HG03565 (cell line): Measurements from ENCODE around the gene CTNNA3.
"Not testable (repeated sequence)": the region's sequence is repeated elsewhere in the genome, so short reads cannot be mapped to it uniquely, and the experiment has no call there.

ENCODE experiments used
- ATAC-seq: cut with Tn5 transposase; IDR thresholded peaks from one replicate; pipeline ENCODE4 v1.9.1; 2021; ENCODE audit warnings: mild to moderate bottlenecking, moderate library complexity; ENCODE audit not compliant: unreplicated experiment

Gene CTNNA3

DNA sequence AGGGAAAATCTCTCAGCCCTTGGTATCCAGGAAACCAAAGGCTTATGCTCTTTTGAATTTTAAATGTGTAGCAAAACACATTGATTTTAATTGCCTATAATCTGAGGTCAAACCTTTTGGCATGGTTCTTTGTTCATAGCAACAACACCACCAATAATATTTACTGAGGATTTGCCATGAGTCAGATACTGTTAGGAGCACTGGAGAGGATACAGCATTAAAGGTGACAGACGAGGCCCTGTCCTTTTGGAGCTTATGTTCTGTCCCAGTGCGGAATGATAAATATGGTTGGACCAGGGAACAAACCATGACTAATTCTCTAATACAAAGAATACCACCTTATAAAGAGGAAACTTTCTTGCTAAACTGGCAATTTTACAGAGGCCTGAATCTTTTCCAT is 176.6 kb downstream of the CTNNA3 start:
- ATAC-seq: no peak

DNA sequence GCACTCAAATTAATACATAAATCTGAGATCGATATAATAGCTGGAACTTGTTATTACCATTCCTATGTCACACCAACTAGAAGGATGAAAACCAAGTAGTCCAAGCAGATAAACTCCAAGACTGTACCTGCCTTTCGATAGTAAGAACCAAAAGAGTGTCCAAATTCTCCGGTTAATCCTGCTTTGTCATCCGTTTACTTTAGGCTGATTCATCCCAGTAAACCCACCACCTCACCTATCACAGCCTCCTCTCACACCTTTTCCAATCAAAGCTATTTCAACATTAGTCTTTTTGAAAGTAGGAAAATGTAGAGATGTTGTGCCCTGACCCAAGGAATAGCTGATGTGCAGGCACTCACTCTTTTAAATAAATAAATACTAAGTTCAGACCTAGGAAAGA is 177.2 kb downstream of the CTNNA3 start:
- ATAC-seq: no peak

DNA sequence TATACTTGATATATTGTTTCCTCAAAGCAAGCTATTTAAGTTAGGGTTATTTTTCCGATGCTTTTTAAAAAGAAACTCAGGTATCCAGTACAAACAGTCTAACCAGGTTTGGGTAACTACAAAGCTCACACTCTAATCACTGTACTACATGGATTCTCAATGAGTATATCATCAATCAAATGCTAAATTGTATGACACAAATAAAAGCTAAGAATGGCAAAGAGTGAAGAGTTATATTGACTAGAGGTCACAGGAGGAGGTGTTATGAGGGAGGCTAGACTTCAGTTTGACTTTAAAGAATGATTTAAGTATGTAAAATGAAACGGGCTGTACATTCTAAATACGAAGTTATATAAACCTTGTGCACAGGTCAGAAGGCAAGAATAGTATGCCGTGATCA is 178.0 kb downstream of the CTNNA3 start:
- no peak for ATAC-seq

DNA sequence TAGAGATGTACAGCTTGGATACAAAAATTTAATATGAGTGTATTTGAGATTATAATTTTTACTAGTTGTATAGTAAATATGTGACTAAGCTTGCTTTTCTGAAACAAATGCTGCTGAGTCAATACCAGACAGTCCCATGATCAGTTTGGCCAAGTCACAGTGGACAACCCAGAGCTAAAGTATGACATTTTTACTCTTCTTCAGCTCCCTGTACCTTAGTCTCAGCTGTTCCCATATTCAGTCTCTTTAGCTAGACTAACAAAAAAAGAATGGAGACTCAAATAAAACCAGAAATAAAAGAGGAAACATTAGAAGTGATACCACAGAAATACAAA is 189.3 kb downstream of the CTNNA3 start:
- ATAC-seq: no peak

DNA sequence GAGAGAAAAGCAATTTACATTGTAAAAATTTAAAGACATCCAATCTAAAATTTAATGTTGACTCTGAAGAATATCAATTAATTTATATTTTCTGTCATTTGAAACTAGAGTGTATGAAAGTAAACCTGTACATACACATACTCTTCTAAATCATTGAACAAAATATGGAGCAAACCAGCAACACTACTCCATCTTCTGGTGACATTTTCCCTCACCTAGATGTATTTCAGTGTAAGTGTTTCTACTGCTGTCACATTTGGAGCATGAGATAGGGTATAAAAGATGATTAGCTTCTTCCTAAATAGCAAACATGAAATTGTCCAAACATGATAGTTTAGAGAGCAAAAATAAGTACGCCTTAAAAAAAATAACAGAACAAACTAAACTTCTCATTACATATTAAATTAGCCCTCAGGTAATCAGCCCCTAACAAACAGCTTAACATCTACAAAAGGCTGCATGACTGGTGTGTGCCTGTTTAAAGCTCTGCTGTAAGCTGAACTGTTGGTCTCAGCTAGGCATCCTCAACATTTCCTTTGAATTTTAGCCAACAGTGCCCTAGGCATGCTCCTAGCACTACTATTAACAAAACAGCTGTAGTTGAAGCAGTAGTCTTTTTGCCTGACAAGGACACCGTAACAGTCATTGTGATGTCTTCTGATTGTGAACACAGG is 189.8 kb downstream of the CTNNA3 start:
- no peak for ATAC-seq

DNA sequence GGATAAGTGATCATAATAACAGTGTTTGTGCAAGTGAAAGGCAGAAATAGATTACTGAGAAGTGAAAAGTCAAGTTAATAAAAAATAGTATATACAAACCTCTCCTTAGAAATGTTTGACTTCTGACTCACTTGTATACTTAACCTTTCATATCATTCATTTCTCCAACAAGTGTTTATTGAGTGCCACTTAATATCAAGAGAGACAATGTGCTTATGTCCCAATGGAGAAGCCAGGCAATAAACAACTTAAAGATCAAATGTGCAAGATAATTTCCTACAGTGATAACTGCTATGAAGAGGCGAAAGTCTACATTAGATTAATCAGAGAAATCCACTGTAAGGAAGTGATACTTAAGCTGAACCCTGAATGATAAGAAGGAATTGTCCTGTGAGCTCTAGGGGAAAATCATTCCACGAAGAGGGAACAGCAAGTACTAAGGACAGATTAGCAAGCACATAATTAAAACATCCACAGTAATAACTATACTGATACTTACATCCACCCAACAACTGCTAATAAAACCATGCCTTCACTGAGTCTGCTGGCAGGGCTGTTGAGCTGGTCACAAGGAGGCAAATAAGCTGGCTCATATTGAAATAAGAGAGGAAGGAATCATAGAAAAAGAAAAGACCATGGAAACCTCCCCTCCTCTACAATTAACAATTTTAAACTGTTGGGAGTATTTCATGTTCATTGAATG is 203.5 kb downstream of the CTNNA3 start:
- no peak for ATAC-seq

DNA sequence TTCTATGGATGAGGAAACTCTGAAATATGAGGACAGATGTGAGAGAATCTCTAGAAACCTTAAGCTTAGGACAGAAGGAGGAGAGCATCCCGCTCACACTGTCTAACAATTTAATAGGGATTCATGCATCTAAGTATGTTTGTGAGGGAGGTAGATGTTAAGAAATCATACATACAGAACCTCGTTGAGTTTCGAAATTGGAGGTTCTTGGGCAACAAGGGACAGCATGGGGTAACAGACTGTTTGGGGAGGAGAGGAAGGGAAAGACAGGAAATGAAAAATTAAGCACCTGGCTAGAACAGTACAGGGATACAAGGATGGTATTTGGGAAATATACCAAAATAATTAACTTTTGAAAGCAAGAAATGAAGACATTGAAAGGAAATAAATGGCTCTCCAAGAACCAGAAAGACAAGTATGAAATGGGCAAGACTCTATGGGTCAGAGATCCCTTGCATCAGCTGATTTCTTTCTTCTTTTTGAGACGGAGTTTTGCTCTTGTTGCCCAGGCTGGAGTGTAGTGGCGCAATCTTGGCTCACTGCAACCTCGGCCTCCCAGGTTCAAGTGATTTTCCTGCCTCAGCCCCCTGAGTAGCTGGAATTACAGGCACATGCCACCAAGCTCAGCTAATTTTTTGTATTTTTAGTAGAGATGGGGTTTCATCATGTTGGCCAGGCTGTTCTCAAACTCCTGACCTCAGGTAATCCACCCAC is 207.9 kb downstream of the CTNNA3 start:
- no peak for ATAC-seq

DNA sequence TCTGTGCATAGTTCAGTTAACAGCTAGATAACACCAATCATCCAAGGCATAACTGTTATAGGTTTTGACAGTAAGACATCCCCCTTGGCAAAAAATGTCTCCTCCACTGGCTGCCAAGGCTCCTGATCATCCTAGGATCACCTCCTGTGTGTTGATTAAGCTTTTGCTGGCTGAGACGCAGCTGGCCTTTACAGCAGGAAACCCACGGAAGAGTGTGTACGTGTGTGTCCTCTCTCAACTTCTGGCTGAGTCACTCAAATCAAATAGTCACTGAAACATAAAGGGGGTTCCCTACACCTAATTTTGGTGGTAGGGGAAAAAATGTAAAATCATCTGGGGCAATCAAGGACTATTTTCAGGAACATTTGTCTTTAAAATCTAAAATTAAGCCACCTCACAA is 208.8 kb downstream of the CTNNA3 start:
- ATAC-seq: no peak

DNA sequence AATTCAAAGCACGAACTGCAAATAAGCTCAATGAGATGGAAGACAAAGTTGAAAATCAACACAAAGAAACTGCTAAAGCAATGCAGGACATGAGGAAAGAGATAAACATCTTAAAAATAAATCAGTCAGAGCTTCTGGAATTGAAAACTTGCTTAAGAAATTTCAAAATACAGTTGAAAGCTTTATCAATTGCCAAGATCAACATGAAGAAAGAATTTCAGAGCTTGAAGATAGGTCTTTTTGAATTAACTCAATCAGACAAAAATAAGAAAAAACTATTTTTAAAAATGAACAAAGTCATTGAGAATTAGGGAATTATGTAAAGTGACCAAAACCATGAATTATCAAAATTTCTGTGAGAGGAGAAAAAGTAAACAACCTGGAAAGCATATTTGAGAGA is 218.1 kb downstream of the CTNNA3 start:
- no peak for ATAC-seq

DNA sequence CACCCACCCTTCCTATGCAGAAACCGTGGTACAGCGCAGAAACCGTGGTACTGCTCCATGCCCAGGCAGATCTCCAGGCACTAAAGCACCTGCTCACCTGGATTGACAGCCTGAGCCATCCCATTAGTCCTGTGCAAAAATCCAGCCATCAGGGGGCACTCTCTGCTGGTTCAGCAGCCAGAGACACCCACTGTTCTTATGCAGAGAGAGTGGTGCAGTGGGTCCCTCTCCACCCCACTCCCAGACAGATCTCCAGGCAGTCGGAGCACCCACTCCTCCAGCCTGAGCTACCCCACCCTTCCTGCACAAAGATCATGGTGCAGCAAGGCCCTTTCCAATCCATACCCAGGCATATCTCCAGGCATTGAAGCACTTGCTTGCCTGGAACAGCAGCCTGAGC is 219.8 kb downstream of the CTNNA3 start:
- no peak for ATAC-seq

DNA sequence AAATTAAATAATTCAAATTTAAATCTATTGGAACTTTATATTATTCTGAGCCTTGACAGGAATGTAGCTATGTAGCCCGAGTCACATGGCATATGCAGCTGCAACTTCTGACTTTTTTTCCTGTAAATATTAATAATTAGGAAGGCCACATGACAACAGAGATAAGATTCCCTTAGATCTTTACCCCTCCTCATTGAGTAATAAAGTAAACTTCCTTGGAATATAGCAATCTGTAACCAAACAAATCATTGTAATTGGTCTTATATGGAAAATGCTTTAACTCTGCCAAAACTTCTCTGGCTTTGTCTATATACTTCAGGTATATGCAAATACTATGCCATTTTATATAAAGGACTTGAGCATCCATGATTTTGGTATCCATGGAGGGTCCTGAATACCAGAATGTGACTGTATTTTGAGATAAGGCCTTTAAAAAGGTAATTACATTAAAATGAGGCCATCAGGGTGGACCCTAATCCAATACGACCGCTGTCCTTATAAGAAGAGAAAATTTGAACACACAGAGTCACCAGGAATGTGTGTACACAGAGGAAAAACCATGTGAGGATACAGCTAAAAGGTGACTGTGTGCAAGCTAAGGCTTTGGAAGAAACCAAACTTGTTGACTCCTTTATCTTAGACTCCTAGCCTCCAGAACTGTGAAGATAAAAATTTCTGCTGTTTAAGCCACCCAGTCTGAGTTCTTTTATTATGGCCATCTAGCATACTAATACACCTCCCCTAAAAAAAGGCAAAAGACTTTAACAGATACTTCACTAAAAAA is 222.0 kb downstream of the CTNNA3 start:
- no peak for ATAC-seq

DNA sequence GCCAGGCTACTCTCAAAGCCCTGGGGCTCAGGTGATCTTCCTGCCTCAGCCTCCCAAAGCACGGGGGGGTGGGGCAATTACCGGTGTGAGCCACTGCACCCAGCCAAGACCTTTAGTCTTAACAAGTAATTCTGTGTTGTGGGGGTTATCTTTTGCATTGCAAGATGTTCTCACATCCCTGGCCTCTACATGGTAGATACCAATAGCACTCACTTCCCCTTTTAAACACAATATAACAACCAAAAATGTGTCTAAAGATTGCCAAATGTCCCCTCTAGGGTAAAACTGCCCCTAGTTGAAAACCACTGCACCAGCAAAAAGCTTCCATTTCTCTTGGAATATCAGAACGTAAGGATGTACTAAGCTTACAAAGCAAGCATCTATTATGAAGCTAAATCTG is 225.0 kb downstream of the CTNNA3 start:
- ATAC-seq: peak; percentile 35

DNA sequence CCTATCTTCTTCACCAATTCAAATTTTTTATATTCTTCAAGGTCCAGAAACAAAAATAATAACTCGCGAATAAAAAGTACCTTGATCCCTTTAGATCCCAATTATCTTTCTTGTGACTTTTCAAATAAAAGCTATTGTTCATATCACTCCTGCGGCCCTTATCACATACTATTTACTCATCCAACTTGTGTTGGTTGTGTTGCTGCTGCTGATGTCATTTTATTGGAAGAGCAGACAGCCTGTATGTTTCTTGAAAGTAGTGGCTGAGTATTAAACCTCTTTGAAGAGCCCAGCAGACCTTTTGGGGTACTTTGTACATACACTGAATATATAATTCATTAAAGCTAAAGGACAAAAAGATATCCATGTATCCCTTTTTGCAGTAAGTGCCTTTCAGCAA is 231.7 kb downstream of the CTNNA3 start:
- ATAC-seq: no peak

DNA sequence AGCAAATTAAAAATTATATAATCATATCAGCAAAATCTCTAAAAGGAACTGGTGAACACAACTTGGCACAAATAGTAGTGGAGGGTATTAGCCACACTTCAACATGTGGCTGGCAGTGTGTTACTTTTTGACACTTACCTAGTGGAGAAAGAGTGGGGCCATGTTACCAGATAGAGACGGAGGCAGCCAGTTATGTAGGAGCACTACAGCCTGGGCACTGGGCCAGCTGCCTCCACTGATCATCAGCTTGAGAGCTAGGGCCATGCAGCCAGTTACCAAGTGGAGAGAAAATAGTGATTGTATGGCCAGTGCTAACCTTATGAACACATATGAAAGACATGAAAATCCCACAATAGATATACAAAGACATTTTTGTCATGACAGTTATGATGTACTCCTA is 243.1 kb downstream of the CTNNA3 start:
- ATAC-seq: no peak

DNA sequence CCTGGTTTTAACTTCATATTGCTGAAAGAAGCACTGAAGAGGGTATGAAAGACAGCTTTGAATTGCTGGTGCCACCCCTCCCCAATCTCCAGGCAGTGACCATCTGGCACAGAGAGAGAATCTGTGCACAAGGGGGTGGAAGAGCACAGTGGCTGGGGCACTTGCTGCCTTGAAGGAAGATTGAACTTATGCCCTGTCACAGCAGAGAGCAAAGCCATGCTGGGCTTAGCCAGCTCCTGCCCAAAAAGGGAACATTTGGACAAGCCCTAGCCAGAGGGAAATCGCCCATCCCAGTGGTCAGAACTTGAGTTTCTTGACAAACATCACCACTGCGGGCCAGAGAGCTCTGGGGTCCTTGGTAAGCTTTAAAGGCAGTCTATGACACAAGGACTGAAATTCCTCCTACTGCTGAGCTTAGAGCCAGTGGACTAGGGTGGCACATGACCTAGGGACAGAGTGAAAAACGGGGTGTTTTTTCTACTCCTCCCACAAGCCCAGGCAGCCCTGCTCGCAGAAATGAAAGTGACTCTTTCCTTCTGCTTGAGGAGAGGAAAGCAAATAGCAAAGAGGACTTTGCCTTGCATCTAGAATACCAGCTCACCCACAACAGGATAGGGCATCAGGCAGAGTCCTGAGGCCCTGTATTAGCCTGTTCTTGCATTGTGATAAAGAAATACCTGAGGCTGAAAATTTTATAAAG is 257.2 kb downstream of the CTNNA3 start:
- no peak for ATAC-seq

DNA sequence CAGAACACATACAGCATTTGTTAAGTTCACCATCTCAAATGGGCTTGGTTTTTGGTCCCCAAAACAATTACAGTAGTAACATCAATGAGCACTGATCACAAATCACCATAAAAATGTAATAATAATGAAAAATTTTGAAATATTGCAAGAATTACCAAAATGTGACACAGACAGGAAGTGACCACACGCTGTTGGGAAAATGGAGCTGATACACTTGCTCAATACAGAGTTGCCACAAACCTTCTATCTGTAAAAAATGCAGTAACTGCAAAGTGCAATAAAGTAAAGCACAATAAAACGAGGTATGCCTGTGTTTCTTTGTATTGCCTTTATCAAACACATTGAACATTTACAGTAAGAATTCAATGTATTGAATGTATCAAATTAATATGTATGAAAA is 262.7 kb downstream of the CTNNA3 start:
- no peak for ATAC-seq

DNA sequence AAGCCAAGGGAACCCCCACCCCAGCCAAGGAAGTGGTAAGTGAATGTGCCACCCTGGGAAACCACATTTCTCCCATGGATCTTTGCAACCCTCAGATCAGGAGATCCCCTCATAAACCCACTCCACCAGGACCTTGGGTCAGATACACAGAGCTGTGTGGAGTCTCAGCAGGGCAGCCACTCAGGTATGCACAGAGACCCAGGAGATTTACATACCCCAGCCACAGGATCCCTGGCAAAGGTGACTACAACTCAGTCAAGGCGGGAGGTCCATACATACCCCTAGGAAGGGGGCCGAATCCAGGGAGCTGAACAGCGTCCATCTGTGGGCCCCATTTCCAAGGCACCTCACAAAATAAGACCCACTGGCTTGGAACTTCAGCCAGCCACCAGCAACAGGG is 293.4 kb downstream of the CTNNA3 start:
- ATAC-seq: no peak

DNA sequence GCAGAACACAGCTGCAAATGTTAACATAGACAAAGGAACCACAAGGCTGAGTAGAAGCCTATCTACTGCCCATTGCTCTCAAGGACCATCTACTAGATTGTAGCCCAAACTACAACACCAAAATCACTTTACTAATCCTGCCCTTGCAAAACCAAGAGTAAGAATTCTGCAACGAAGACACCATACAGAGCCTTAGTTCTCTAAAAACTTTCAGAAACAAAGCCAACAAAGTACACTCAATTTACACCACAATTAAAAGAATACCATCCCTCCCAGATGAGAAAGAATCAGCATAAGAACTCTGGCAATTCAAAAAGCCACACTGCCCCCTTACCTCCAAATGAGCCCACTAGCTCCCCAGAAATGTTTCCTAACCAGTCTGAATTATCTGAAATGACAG is 294.3 kb downstream of the CTNNA3 start:
- no peak for ATAC-seq

DNA sequence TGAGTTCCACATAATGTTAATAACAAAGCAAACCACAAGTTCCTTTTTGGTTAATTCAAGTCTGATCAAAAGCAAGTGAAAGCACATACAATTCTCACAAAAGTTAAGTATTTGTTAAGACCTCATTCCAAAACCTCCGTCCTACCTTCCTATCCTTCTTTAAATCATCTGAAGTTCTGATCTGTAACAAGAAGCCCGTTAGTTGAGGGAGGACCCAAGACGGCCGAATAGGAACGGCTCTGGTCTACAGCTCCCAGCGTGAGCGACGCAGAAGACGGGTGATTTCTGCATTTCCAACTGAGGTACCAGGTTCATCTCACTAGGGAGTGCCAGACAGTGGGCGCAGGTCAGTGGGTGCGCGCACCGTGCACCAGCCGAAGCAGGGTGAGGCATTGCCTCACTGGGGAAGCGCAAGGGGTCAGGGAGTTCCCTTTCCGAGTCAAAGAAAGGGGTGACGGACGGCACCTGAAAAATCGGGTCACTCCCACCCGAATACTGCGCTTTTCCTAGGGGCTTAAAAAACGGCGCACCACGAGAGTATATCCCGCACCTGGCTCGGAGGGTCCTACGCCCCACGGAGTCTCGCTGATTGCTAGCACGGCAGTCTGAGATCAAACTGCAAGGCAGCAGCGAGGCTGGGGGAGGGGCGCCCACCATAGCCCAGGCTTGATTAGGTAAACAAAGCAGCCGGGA is 309.0 kb downstream of the CTNNA3 start:
- not testable (repeated sequence) for ATAC-seq

DNA sequence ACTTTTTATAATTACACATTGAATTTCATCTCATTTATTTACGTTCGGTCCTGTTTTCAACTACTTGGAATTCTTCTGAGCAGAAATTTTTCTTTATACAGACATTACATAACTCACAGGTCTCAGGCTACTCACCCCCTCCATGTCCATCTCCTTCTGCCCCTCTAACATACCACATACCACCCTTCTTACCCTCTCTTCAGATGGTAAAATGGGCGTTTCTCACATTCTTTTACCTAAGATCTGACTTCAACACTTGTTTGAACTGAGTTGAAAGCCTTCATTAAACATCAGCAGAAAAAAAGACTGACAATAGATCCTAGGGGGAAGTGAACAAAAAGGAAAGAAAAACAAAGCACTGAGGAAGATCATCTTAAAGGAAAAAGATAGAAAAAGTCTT is 309.7 kb downstream of the CTNNA3 start:
- no peak for ATAC-seq
